Measurements from ENCODE around the gene KCNT2. TPM values are rescaled to one million over a fixed set of nuclear protein-coding genes. Genes with fewer than 3 reads are reported as not detected.

KCNT2 gene
- total RNA-seq, 1 donor from 2014 or later: 10.6 TPM

DNA sequence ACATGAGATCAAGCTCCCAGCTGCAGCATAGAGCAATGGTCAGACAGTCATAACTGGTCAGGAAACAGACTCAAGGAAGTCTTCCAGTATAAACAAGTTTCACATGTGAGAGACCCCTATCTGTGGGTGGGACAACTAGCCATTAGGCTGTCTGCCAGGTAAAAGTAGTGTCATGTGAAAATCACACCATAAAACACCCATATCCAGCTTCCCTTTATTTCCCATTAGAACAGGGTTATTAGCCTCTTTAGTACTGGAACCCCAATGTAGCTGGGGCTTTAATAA is 426.7 kb downstream of the KCNT2 start:
- no peak for DNase-seq (ENCODE audit: low spot score)
- intact Hi-C loops (cut with DNase I): no loop called here
- ATAC-seq: no peak

DNA sequence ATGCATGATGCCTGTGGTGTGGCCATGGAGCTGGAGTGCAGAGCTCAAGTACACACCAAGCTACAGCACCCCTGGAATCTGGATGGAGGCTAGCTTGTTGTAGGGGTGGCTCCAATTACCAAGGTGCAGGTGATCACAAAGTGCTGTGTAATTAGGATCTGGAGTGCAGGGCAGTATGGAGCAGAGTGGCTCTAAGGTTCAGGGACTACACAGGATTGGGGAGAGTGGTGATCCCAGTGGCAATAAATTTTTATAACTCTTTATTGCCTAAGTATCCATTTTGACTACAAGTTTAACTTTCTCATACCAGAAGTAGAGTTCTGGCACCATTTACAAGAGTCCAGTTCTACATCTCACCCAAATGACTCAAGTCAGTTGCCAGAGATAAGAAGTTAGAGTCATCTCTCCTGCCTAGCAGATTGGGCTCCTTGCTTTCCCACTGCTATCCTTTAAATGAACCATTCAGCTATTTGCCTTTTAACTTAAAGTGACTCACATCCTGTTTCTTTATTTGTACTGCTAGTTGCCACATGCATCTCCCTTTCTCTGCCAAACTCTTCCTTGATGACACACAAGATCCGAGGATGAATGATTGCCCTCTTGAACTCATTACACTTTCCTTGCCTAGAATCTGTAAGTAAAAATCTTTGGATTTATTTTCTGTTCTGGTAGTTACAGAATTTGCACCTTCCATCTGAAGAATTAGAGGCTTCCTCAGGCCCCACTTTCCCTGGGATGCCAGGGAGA is 427.2 kb downstream of the KCNT2 start:
- ATAC-seq: no peak
- intact Hi-C loops (cut with DNase I): no loop called here
- DNase-seq (ENCODE audit: low spot score): no peak

DNA sequence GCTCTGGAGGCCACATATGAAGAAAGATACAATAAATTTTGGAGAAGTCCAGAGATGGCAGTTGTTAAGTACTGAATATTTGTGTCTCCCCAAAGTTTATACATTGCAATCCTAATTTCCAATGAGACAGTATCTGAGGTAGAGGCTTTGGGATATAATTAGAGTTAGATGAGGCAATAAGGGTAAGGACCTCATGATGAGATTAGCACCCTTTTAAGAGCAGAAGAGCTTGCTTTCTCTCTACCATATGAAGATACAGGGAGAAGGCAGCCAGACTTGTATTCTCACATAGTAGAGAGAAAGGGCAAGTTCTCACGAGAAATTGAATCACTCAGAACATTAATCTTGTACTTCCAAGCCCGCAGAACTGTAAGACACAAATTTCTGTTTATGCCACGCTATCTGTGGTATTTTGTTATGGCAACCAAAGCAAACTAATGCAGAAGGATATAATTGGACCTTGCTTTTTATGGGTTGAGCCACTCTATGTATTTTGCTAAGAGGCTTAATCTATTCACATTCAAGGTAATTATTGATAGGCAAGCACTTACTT is 430.1 kb downstream of the KCNT2 start:
- ATAC-seq (no peak), DNase-seq (ENCODE audit: low spot score) (no peak)
- intact Hi-C loops (cut with DNase I): no loop called here

Small RNAs within 50 kb of the gene (microRNA-seq; reads per million reads assigned to microRNA genes)
- not detected for gene MIR4735

Other genes with a start within 250 kb of the KCNT2 start
- 299 TPM for gene CFH, start 43.6 kb upstream of the KCNT2 start, total RNA-seq
- gene CFHR3, start 166.4 kb upstream of the KCNT2 start, total RNA-seq: 0.94 TPM
- gene CFHR1, start 211.3 kb upstream of the KCNT2 start, total RNA-seq: 1.3 TPM